HPDE6-E6E7 (cell line): ENCODE results near the gene CDX1.

Source experiments
- DNase-seq: peaks from one replicate; pipeline ENCODE4 v3.0.0; 2011; ENCODE audit warnings: missing footprints; ENCODE audit errors: extremely low spot score

The CDX1 gene

DNA sequence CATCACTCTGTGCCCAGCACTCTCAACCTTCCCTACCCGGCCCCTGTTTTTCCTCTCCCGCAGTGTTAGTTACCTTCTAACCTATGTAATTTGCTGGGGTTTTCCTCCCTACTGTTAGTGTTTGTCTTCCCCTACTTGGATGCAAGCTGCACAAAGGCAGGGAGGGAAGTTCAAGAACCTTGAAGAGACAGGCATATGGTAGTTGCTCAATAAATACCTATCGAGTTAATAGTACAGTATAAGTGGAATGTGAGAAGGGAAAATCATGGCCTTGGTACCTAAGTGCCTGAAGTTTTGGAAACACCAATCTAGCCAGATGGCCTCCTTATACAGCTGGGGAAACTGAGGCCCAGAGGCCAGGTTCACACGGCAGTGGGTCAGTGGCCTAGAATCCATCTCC lies 35.1 kb upstream of the CDX1 start:
- no peak for DNase-seq

DNA sequence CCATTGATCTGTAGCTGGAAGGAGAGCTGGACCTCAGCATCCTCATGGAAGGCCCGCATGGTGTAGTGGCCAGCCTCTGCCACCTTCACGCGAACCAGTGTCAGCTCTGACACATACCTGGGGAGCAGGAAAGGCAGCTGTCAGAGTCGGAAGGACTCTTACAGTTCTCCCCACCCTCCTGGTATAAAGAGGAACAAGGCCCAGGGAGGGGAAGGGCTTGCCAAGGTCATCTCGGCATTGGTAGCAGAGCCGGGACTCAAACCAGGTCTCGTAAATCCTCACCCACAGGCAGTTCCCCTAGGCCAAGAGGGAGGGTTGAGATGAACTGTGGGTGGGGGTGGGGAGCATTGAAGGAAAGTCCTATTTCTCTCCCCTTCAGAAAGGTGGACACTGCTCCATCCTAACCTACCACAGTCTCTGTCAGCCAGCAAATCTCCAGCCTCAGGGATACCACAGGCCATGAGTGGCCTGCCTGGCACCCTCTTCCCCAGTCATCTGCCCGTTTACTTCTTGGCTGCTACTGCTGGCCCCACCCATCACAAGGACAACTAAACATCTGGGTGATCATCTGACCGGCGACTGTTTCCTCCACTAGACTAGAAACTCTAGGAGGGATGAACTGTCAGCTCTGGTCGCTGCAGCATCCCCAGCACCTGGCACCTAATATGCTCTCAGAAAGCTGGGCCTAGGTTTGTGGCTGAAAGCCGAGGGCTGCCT lies 34.4 kb upstream of the CDX1 start:
- DNase-seq, result no peak

DNA sequence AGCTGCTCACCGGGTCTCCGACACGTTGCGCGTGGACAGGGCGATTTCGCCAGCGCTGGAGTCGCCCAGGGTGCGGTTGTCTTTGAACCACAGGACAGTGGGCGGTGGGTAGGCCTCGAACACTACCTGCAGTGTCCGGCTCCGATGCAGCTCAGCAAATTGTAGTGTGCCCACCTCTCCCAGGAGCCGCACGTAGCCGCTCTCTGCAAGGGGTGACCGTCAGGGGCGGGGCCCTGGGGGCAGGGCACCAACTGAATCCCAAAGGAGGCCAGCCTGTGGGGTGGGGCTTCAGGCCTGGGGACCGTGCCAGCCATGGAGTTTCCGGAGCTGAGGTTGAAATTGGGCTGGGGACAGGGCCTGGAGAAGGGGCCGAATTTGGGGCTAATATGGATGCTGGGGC lies 33.8 kb upstream of the CDX1 start:
- no peak for DNase-seq

DNA sequence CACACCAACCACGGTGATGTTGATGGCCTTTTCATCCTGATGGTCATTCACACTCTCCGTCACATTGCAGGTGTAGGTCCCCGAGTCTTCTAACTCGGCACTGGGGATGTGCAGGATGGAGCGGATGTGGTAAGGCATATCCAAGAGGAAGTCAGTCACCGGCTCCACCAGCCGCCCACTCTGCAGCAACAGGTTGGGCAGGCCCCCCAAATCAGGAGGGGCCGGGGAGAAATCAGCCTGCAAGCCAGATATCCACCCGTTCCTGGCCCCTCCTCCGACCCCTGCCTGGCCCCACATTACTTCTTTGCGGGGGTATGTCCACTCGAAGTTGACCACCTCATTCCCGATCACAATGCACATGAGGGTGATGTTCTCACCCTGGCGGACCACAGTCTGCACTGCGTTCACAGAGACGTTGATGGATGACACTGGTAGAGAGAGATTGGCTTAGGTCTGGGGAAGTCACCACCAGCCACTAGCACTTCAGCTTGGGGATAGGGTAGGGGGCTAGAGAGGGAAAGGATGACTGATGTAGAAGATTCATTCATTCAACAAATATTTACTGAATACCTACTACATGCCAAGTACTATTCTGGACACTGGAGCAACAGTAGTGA lies 32.9 kb upstream of the CDX1 start:
- DNase-seq, result no peak

DNA sequence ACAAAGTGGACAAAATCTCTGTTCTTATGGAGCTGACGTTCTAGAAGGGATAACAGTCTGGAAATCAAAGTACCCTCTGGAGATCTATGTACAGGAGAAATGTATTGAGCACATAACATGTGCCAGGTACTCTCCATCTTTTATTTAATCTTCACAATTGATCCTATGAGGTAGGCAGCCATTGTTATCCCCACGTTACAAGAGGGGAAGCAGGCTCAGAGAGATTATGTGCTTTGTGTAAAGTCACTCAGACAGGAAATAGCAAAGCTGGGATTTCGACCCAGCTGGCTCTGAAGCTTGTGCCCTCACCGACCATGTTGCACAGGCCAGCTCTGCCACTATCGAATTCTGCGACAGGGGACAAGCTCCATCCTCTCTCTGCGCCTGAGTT lies 32.4 kb upstream of the CDX1 start:
- no peak for DNase-seq

DNA sequence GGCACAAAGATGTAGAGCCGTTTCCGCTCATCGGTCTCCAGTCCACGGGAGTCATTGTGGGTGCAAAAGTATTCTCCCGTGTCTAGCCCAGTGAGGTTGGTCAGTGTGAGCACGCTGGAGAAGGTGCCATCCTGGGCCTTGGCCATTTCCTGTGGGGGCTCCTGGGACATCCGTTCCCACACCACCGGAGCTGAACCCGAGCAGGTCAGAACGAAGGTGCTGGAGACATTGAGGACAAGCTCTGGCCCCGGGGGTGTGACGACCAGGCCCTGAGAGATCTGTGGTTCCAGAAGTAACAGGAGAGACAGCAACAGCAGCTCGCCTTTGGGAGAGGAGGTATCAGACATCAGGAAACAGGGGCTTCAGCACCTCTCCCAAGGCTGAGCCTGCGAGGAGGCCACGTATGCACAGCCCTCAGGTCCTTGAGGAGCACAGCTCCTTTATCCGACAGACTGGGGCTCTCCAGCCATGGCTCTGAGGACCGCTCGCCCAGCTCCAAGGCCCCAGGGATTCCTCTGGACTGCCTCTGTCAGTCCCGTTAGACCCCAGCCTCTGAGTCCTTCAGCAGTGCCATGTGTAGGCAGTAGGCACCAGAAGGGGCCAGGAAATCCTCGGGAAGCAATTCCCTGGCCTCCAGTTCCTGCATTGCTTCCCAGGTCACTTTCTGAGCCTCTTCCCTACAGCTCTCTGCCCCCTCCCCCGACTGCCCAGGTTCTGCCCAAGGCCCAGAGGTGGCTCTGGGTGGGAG lies 30.8 kb upstream of the CDX1 start:
- no peak for DNase-seq

DNA sequence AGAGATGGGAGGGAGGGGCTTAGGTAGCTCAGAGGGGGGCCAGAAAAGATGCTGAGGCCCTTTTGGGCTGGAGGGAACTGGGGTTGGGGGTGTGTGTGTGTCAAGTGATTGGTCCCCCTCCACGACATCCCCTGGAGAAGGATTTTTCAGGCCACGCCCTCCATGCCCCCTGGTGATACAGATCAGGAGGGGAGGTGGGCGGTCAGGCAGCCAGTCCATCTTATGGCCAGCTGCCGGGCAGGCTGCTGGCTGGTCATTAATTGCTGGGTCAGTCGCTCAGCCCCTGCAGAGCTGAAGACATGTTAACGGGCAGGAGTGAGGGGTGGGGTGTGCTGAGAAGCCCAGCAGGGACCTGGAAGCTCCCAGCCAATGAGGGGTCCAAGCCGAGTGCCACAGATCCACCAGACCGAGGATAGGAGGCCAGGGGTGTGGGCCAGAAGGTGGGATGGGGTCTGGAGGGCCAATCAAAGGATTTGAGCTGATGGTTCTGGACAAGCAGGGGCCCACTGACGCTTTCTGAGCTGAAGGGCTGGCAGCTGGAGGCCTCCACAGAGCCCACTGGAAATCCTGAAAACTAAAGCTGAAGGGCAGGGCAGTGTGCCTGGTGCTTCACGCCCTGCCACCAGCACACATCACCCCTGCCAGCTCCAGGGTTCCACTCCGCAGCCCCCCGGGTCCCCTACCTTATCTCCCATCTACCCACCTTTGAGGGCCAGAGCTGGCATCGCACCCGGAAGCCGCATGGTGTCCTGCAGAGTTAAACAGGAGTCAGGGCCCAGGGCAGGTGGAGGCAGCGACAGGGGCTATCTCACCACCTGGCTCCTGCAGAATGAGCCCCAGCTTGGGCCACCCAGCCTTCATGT lies 30.0 kb upstream of the CDX1 start:
- no peak for DNase-seq

DNA sequence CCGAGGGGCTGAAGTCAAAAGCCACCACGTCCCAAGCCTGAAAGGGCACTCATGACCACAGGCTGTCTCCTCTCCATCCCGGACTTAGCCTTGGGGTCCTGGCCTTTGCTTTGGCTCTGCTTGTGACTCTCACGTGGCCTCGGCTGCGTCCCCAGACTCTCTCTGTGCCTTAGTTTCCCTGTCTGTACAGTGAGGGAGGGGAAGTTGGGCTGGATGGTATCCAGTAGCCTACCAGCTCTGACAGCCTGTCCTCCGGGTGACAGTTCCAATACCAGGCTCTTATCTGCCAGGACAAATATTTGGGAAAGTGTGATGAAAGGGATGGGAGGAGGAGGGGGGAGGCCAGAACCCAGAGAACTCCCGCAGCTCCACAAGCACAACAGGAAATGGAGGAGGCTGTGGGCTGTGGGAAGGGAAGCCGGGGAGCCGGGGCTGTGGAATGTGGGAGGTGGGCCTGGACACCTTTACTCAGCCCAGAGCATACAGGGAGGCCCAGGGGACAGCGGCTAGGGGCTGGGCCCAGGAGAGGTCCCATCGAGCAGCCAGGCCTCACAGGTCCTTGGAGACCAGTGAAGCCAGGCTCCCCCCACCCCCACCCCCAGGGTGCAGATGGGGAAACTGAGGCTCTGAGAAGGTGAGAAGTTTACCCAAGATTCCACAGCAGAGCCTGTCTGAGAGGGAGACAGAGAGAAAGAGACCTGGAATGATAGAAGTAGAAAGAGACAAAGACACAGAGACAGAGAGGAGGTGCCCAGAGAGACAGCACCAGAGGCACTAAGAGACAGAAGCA lies 29.2 kb upstream of the CDX1 start:
- no peak for DNase-seq

DNA sequence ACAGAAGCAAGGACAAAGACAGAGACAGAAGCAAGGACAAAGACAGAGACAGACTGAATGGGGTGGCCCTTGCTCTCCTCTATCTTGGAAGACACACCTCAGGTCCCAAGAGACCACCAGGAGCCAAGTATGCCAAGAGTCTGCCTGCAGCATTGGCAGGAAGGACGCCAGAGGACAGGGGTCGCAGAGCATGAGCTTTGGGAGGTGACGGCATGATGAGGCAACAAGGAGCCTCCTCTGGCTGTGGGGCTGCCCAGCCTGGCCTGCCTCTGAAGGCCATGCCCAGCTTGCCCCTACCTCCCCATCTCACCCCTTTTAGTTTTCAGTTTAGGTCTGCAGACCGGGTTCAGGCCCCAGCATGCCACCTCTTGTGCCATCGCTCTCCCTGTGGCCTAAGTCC lies 28.6 kb upstream of the CDX1 start:
- DNase-seq, result no peak

DNA sequence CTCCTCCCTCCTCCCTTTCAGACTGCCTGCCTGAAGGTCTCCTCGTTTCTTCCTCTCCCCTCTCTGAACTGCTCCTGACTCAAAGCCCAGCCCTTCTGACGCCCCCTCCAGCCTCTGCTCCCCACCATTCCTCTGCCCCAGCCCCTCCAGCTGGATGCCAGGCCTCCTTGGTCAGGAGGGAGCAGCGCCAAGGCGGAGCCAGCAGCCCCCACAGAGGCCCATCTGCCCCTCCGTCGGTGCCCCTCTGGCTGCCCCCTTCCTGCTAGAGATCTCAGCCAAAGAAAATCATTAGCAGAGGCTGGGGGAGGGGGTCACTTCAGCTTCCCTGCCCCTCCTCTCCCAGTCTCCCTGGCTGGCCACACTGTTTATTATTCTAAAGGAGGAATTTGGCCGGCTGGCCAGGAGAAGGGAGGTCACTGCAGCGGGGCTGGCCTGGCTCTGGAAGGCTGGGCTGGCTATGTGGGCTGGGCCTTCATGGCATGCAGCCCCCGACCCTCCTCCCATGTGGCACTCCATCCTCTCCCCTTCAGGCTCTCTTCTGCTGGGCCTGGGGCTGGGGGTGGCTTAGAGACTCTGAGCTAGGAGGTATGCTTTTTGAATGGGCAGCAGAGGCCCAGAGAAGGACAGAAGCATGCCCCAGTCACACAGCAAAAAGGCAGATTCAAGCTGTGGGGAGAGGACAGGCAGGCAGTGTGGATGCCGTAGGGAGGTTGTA lies 27.9 kb upstream of the CDX1 start:
- no peak for DNase-seq

DNA sequence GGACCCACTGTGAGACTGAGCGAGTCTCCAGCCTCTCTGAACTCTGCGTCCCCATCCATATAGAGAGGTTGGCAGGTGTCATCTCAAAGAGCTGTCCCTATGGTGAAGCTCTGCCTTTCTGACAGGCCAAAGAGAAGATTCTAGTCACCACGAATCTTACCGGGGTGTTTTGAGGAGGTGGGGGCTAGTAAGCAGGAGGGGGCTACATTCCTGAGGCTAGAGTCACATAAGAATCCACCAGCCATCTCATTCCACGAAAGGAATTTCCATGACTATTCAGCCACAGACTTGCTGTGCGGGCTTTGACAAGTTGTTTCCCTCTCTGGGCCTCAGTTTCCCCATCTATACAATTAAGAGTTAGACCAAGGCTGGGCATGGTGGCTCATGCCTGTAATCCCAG lies 27.2 kb upstream of the CDX1 start:
- no peak for DNase-seq

DNA sequence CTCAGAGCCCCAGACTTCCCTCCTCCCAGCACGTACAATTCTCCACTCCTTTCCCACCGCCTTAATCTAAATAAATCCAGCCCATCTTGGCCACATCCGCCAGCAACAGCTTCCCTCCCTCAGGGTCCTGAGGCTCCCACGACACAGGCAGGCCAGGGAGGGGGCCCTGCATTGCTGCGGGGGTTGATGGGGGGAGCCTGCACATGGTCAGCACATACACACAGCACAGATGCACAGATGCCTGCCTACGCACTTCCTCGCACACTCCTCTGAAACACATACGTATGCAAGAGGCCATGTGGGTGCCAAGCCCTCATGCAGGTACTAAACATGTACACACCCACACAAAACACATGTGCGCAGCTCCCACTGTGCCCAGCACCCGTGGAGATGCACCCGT lies 25.7 kb upstream of the CDX1 start:
- DNase-seq, result no peak

DNA sequence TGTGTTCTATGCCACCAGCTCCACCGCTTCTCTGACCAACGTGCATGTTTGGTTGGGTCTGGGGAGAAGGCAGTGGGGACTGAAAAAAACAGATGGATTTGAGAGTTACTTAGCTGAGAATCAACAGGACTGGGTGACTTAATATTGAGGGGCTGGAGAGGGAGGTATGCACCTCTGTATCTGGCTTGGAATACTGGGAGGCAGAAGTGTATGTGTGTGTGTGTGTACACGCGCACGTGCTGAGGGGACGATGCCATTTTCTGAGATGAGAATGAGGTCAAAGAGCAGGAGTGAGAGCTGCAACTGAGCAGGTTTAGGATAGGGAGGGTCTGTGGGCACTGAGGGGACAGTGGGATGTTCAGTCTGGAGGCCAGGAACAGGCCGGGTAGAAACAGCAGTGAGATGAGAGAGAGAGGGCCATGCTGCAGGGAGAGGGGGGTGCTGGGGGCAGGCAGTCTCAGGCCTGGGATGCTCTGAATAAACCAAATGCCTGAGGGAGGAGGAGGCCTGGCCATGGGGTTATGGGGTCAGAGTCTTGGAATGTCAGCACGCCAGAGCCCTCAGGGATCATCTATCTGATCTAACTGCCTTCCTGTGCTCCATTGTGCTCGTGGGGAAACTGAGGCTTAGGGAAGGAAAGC lies 24.9 kb upstream of the CDX1 start:
- DNase-seq, result no peak

DNA sequence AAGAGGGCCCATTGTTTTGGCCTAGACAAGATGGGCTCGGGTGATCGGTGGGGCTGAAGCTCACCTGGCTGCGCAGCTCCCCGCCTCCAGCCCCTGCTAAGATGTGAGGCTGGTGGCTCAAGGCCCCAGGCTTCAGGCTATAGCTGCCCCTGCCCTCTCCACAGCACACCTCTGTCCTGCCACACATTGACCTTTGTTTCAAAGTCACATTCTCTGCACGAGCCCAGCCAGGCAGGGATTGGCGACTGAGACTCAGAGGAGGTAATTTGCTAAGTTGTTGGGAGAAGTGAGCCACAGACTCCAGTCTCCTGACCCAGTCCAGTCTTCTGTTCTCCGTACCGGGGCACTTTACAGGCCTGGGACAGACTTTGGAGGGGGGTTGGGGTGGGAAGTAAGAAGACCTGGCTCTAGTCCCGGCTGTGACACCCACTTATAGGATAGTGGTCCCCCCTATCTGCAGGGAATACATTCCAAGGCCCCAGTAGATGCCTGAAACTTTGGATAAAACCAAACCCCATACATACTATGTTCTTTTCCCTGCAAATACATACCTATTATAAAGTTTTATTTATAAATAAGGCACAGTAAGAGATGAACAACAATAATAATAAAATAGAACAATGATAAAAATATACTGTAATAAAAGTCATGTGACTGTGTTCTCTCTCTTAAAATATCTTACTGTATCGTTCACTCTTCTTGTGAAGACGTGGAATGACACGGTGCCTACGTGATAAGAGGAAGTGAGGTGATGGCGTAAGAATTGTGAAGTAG lies 24.2 kb upstream of the CDX1 start:
- no peak for DNase-seq

DNA sequence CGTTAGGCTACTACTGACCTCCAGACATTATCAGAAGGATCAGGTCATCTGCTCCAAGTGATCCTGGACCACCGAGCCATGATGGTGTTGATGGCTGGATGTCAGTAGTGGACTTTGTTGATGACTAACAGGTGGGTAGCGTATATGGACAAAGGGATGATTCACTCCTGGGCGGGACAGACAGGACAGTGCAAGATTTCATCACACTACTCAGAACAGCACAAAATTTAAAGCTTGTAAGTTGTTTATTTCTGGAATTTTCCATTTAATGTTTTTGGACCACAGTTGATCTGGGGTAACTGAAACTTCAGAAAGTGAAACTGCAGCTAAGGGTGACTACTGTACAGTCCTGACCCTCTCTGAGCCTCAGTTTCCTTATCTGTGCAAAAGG lies 23.6 kb upstream of the CDX1 start:
- DNase-seq, result peak; percentile 76

DNA sequence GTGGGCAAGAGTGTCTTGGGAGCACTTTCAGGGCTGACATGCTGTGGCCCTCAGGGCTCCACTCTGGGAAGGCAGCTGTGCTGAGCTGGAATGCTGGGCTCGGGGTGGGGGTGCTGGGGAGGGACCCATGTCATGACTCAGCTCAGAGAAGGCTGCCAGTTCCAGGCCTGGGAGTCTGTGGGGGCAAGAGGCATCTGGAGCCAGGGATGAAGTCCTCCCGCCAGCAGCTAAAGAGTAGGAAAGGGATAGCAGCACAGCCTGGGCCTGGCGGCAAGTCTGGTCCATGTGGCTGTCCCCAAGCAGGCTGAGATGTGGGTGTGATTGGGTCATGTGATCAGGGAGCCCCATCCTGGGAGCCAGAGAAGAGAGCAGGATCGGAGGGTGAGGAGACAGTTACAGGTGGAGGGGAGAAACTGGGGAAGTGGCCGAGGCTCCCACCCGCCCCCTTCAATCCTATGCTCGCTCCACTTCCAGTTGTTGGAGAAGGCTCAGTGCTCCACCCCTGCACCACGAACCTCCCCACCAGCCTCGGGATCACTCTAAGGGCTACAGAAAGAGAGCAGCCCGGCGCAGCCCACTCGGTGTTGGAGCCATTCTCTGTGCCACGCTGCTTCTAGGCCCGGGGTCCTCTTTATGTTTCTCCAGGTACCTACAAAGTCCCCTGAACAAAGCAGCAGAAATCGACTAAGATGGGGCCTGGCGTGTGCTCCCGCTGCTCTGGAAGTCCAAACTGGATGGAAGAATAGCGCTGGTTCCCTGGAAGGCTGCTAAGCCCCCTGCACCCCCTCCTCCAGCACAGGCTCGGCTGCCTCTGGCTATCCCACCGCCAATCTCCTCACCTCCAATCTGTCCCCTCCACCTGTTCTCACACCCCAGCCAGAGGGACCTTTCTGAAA lies 23.0 kb upstream of the CDX1 start:
- DNase-seq, result peak; percentile 55

DNA sequence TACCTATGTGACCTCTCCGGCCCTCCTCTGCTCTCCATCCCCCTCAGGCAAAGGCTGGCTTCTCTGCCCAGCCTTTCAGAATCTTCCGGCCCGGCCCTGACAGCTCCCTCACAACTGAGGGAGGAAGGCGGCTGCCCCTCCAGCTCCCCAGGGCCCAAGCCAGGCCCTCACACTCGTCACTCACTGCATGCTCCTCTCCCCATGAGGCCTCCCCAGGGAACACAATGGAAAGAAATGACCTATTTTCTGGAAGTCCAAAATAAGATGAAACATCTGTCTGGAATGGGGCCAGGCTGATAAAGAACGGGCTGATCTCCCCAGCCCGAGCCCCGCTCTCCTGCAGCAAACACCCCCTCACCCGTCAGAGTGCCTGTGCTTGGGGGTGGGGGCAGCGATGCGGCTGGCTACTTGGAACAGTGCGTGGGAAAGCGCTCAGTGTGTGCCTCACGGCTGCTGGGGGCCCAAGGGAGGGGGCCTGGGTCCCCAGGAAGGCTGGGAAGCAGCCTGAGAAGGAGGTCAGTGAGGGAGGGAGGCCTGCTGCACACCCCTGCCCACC lies 22.3 kb upstream of the CDX1 start:
- DNase-seq, result no peak

DNA sequence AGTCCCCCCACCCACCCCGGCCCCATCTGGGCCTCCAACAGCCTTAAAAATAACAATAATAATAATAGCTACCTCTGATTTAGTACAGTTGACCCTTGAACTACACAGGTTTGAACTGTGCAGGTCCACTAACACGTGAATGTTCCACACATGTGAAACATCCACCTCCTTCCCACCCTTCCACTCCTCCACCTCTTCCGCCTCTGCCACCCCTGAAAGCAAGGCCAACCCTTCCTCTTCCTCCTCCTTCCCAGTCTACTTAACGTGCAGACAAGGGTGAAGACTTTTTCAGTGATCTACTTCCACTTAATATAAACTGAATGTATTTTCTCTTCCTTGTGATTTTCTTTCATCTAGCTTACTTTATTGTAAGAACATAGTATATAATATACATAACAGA lies 21.7 kb upstream of the CDX1 start:
- no peak for DNase-seq
